ENCODE results near the gene SCLY. TPM values are rescaled to one million over a fixed set of nuclear protein-coding genes. Genes with fewer than 3 reads are reported as not detected.
"Not testable (repeated sequence)": the region's sequence is repeated elsewhere in the genome, so short reads cannot be mapped to it uniquely, and the experiment has no call there.

The SCLY gene
- total RNA-seq, 6 experiments from 2014 or later = 24.4 to 54.2 (median 35.9) TPM

GRCh38 chr2:238114851-238115660 is 54.3 kb downstream of the SCLY start:
- peak; percentile 20 to 58 (median 42) for ATAC-seq
- intact Hi-C loops (cut with DNase I) = no loop called here

DNA sequence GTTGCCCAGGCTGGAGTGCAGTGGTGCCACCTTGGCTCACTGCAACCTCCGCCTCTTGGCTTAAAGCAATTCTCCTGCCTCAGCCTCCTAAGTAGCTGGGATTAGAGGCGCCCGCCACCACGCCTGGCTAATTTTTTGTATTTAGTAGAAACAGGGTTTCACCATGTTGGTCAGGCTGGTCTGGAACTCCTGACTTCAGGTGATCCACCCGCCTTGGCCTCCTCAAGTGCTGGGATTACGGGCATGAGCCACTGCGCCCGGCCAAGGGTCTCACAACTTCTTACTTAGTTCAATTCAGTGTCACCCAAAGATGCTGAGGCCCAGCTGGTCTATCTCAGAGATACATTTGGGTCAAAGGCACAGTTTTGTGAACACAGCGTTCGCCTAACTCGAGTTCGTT is 54.9 kb downstream of the SCLY start:
- DNase-seq = peak in 2 of 3 donors; percentile 5 to 33
- no CpG with 5 or more reads among the region's 12 CpGs for whole genome bisulfite sequencing (ENCODE audit: insufficient coverage, low coverage, low lambda C conversion rate, missing lambda C conversion rate)

More at GRCh38 chr2:238114851-238115660, 54.3 kb downstream of the SCLY start:
- Histone ChIP-seq H3K9me3 (no peaks in the 10 kb centered on the region), H3K4me3 (no peak overlapping the region), H3K27me3 (no peaks in the 10 kb centered on the region), H3K27ac (no peak overlapping the region), H3K4me1 (no peaks in the 10 kb centered on the region), H3K36me3 (no peaks in the 10 kb centered on the region)
- no peak for TF ChIP-seq CTCF (IDR thresholded peaks at IDR 0.05)
- TF ChIP-seq POLR2A (IDR thresholded peaks at IDR 0.05) = no peak
- WGBS (ENCODE audit: insufficient coverage, low coverage, low lambda C conversion rate, missing lambda C conversion rate) = 92% methylated on average over 9 of the region's 32 CpGs
- DNase-seq = peak in 2 of 3 donors; percentile 14 to 42

DNA sequence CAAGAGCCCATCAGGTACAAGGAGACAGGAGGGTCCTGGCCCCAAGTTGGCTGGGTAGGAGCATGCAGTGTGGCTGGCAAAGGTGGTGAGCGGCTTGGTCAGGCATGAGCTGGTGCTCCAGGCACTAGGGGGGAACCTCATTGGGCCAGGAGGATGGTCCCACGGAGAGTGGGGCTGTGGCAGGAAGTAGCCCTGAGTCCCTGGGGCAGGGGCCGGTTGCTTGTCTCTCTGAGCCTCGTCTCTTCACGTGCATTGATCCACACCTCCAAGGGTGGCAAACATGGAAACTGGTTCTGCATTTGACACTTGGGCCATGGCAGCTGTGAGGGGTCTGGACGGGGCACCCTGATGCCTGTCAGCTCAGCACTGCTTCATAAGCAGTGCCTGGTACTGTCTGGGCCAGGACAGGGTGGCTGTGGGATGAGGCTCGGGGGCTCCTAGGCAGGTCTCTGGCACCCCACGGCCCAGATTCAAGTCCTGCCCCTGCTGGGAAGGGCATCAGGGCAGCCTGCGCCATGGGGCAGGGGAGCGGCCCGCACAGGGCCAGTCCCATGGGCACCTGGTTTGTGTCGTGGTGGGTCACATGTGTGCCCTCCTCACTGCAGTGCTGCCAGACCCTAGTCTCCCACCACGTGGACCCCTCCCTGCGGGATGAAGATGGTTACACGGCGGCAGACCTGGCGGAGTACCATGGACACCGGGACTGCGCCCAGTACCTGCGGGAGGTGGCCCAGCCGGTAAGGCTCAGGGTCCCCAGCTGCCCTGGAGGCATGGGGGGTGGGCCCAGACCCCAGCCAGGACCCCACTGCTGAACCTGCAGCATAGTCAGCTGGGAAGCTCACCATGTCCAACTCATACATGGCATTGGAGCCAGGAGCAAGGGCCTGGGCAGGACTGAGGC is 55.7 kb downstream of the SCLY start:
- peak in 1 of 4 donors; percentile 18 for ATAC-seq
- Histone ChIP-seq H3K27me3 (no peaks in the 10 kb centered on the region), H3K27ac (no peak overlapping the region), H3K4me1 (no peaks in the 10 kb centered on the region), H3K9me3 (no peaks in the 10 kb centered on the region), H3K36me3 (no peaks in the 10 kb centered on the region), H3K4me3 (no peak overlapping the region)
- WGBS (ENCODE audit: insufficient coverage, low coverage, low lambda C conversion rate, missing lambda C conversion rate) = 100% methylated on average over 1 of the region's 21 CpGs
- TF ChIP-seq CTCF (IDR thresholded peaks at IDR 0.05) (no peak), POLR2A (IDR thresholded peaks at IDR 0.05) (no peak)
- DNase-seq = peak in 2 of 3 donors; percentile 18 to 47
- intact Hi-C loops (cut with DNase I) = no loop called here

More for the DNA sequence above, 54.9 kb downstream of the SCLY start:
- ATAC-seq; H3K27ac ChIP-seq; H3K27me3 ChIP-seq; H3K4me3 ChIP-seq; H3K9me3 ChIP-seq; H3K36me3 ChIP-seq; H3K4me1 ChIP-seq; intact Hi-C loops (cut with DNase I): not testable (repeated sequence)

GRCh38 chr2:238117199-238118154 is 56.7 kb downstream of the SCLY start:
- peak in 1 of 4 donors; percentile 3 for ATAC-seq

More at GRCh38 chr2:238117199-238118154, 56.7 kb downstream of the SCLY start:
- Histone ChIP-seq H3K4me3 (no peak overlapping the region), H3K4me1 (no peaks in the 10 kb centered on the region), H3K9me3 (no peaks in the 10 kb centered on the region), H3K27me3 (no peaks in the 10 kb centered on the region), H3K36me3 (no peaks in the 10 kb centered on the region), H3K27ac (no peak overlapping the region)
- TF ChIP-seq CTCF (IDR thresholded peaks at IDR 0.05) (no peak), POLR2A (IDR thresholded peaks at IDR 0.05) (no peak)
- intact Hi-C loops (cut with DNase I) = no loop called here
- peak in 1 of 3 donors; percentile 38 for DNase-seq
- WGBS (ENCODE audit: insufficient coverage, low coverage, low lambda C conversion rate, missing lambda C conversion rate) = 67% methylated on average over 2 of the region's 11 CpGs
